Measurements from ENCODE around the gene RCN2.

Gene RCN2

GRCh38 chr15:76945494-76946093, 14.0 kb downstream of the RCN2 start:
- ChIA-PET CTCF (interaction anchor here (1.1 to 1.4 kb wide), 5 partner anchors 28 to 159 kb away, joined by 3 to 5 read pairs (median 3); no protein-coding TSS in a partner anchor), POLR2A (no interaction called here)
- H3K9me3 ChIP-seq (ENCODE audit: control extremely low read depth in 1 of 5, control insufficient read depth in 4 of 5, insufficient read depth in 2 of 5, low read depth in 1 of 5, low read length in 4 of 5): no peaks in the 10 kb centered on the region
- DNase-seq: no peak
- H3K27ac ChIP-seq (ENCODE audit: insufficient read depth in 1 of 2, low read depth in 1 of 2, low read length in 2 of 2, poor library complexity in 1 of 2, severe bottlenecking in 2 of 2): no peak overlapping the region
- peaks cover 0 to 12% (median 3%) of the 10 kb centered on the region in 4 experiments for H3K4me1 ChIP-seq (ENCODE audit: control extremely low read depth in 1 of 4, control insufficient read depth in 4 of 4, insufficient read depth in 4 of 4, low read length in 3 of 4)
- H3K27me3 ChIP-seq (replicated peaks in 2 of 5; ENCODE audit: control insufficient read depth in 4 of 5, insufficient read depth in 5 of 5, low read length in 4 of 5): no peaks in the 10 kb centered on the region
- WGBS (ENCODE audit: insufficient coverage): 100% methylated on average over 1 of the region's 2 CpGs
- H3K4me3 ChIP-seq (ENCODE audit: control insufficient read depth in 1 of 7, extremely low read depth in 1 of 7, insufficient read depth in 4 of 7, low read depth in 2 of 7, low read length in 6 of 7): no peak overlapping the region
- H3K36me3 ChIP-seq (ENCODE audit: control insufficient read depth in 4 of 4, insufficient read depth in 4 of 4, low read length in 3 of 4): peaks cover 7 to 42% (median 27%) of the 10 kb centered on the region in 4 experiments

DNA sequence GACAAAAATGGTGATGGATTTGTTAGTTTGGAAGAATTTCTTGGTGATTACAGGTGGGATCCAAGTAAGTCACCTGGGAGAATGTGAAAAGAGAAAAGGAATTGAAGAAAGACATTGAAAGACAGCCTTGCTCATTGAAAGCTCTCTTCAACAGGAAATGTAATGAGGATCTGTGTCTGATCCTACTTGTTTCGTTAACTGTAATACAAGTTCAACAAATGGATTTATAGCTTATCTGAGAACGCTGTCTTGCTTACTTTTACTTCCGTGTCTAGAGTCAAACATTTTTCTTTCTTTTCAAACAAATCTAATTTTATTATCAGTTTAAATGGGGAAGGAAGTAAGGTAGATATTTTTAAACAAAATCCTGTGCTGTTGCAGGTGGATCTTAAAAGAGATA, 15.9 kb downstream of the RCN2 start:
- H3K4me1 ChIP-seq (ENCODE audit: control extremely low read depth in 1 of 4, control insufficient read depth in 4 of 4, insufficient read depth in 4 of 4, low read length in 3 of 4): peaks cover 0 to 12% (median 3%) of the 10 kb centered on the region in 4 experiments
- ChIA-PET POLR2A (no interaction called here), CTCF (interaction anchor here (1.0 kb wide), 1 partner anchor 42 kb away, joined by 3 read pairs; no protein-coding TSS in a partner anchor)
- 80% methylated on average over 1 of the region's 3 CpGs for WGBS (ENCODE audit: insufficient coverage)
- no peaks in the 10 kb centered on the region for H3K27me3 ChIP-seq (replicated peaks in 2 of 5; ENCODE audit: control insufficient read depth in 4 of 5, insufficient read depth in 5 of 5, low read length in 4 of 5)
- H3K27ac ChIP-seq (ENCODE audit: insufficient read depth in 1 of 2, low read depth in 1 of 2, low read length in 2 of 2, poor library complexity in 1 of 2, severe bottlenecking in 2 of 2): no peak overlapping the region
- H3K9me3 ChIP-seq (ENCODE audit: control extremely low read depth in 1 of 5, control insufficient read depth in 4 of 5, insufficient read depth in 2 of 5, low read depth in 1 of 5, low read length in 4 of 5): no peaks in the 10 kb centered on the region
- DNase-seq: no peak
- H3K36me3 ChIP-seq (ENCODE audit: control insufficient read depth in 4 of 4, insufficient read depth in 4 of 4, low read length in 3 of 4): peaks cover 7 to 49% (median 31%) of the 10 kb centered on the region in 4 experiments
- H3K4me3 ChIP-seq (ENCODE audit: control insufficient read depth in 1 of 7, extremely low read depth in 1 of 7, insufficient read depth in 4 of 7, low read depth in 2 of 7, low read length in 6 of 7): no peak overlapping the region

- WGBS (ENCODE audit: insufficient coverage): no CpG with 5 or more reads among the region's 1 CpG
- Histone ChIP-seq H3K4me3 (ENCODE audit: control insufficient read depth in 1 of 7, extremely low read depth in 1 of 7, insufficient read depth in 4 of 7, low read depth in 2 of 7, low read length in 6 of 7) (no peak overlapping the region), H3K9me3 (ENCODE audit: control extremely low read depth in 1 of 5, control insufficient read depth in 4 of 5, insufficient read depth in 2 of 5, low read depth in 1 of 5, low read length in 4 of 5) (no peaks in the 10 kb centered on the region), H3K27me3 (replicated peaks in 2 of 5; ENCODE audit: control insufficient read depth in 4 of 5, insufficient read depth in 5 of 5, low read length in 4 of 5) (no peaks in the 10 kb centered on the region), H3K36me3 (ENCODE audit: control insufficient read depth in 4 of 4, insufficient read depth in 4 of 4, low read length in 3 of 4) (peaks cover 2 to 34% (median 18%) of the 10 kb centered on the region in 4 experiments), H3K27ac (ENCODE audit: insufficient read depth in 1 of 2, low read depth in 1 of 2, low read length in 2 of 2, poor library complexity in 1 of 2, severe bottlenecking in 2 of 2) (no peak overlapping the region), H3K4me1 (ENCODE audit: control extremely low read depth in 1 of 4, control insufficient read depth in 4 of 4, insufficient read depth in 4 of 4, low read length in 3 of 4) (peaks cover 0 to 12% (median 3%) of the 10 kb centered on the region in 4 experiments)
- no peak for DNase-seq
- CTCF ChIA-PET: interaction anchor here (1.3 to 1.4 kb wide), 2 partner anchors 9 to 10 kb away, joined by 3 read pairs; no protein-coding TSS in a partner anchor
- POLR2A ChIA-PET: no interaction called here
Measured at GRCh38 chr15:76951220-76951619, 19.7 kb downstream of the RCN2 start.

- no peak for DNase-seq
- Histone ChIP-seq H3K36me3 (ENCODE audit: control insufficient read depth in 4 of 4, insufficient read depth in 4 of 4, low read length in 3 of 4) (peaks cover 0 to 18% (median 7%) of the 10 kb centered on the region in 4 experiments), H3K4me1 (ENCODE audit: control extremely low read depth in 1 of 4, control insufficient read depth in 4 of 4, insufficient read depth in 4 of 4, low read length in 3 of 4) (no peaks in the 10 kb centered on the region), H3K27ac (ENCODE audit: insufficient read depth in 1 of 2, low read depth in 1 of 2, low read length in 2 of 2, poor library complexity in 1 of 2, severe bottlenecking in 2 of 2) (no peak overlapping the region), H3K9me3 (ENCODE audit: control extremely low read depth in 1 of 5, control insufficient read depth in 4 of 5, insufficient read depth in 2 of 5, low read depth in 1 of 5, low read length in 4 of 5) (no peaks in the 10 kb centered on the region), H3K4me3 (ENCODE audit: control insufficient read depth in 1 of 7, extremely low read depth in 1 of 7, insufficient read depth in 4 of 7, low read depth in 2 of 7, low read length in 6 of 7) (no peak overlapping the region), H3K27me3 (replicated peaks in 2 of 5; ENCODE audit: control insufficient read depth in 4 of 5, insufficient read depth in 5 of 5, low read length in 4 of 5) (no peaks in the 10 kb centered on the region)
- CTCF ChIA-PET: interaction anchor here (1.6 kb wide), 1 partner anchor 19 kb away, joined by 3 read pairs; no protein-coding TSS in a partner anchor
- WGBS (ENCODE audit: insufficient coverage): no CpG with 5 or more reads among the region's 3 CpGs
- POLR2A ChIA-PET: no interaction called here
Measured at GRCh38 chr15:76953913-76954312, 22.4 kb downstream of the RCN2 start.

DNA sequence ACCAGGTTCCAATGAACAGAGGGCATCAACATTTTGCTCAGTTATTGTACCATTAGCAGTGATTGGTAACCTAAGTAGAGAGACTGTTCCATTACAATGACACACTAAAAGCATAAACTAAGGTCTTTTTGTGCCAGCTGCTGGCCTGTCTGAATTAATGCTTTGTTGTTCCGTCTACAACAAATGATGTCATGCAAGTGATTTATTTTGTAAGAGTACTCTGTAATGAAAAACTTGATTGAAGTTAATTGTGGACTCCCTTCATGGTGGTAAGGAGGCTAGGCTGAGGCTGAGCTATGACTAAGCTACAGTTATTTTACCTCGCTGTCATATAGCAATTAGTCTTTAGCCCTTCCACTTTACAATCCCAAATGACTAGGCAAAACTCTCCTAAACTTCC, 23.2 kb downstream of the RCN2 start:
- no CpG with 5 or more reads among the region's 2 CpGs for WGBS (ENCODE audit: insufficient coverage)
- H3K36me3 ChIP-seq (ENCODE audit: control insufficient read depth in 4 of 4, insufficient read depth in 4 of 4, low read length in 3 of 4): peaks cover 0 to 12% (median 5%) of the 10 kb centered on the region in 4 experiments
- CTCF ChIA-PET: interaction anchor here (1.6 to 1.8 kb wide), 2 partner anchors 13 to 19 kb away, joined by 3 to 7 read pairs; no protein-coding TSS in a partner anchor
- no peak overlapping the region for H3K27ac ChIP-seq (ENCODE audit: insufficient read depth in 1 of 2, low read depth in 1 of 2, low read length in 2 of 2, poor library complexity in 1 of 2, severe bottlenecking in 2 of 2)
- DNase-seq: no peak
- no peak overlapping the region for H3K4me3 ChIP-seq (ENCODE audit: control insufficient read depth in 1 of 7, extremely low read depth in 1 of 7, insufficient read depth in 4 of 7, low read depth in 2 of 7, low read length in 6 of 7)
- no peaks in the 10 kb centered on the region for H3K27me3 ChIP-seq (replicated peaks in 2 of 5; ENCODE audit: control insufficient read depth in 4 of 5, insufficient read depth in 5 of 5, low read length in 4 of 5)
- POLR2A ChIA-PET: no interaction called here
- no peaks in the 10 kb centered on the region for H3K9me3 ChIP-seq (ENCODE audit: control extremely low read depth in 1 of 5, control insufficient read depth in 4 of 5, insufficient read depth in 2 of 5, low read depth in 1 of 5, low read length in 4 of 5)
- H3K4me1 ChIP-seq (ENCODE audit: control extremely low read depth in 1 of 4, control insufficient read depth in 4 of 4, insufficient read depth in 4 of 4, low read length in 3 of 4): no peaks in the 10 kb centered on the region

- Histone ChIP-seq H3K4me1 (ENCODE audit: control extremely low read depth in 1 of 4, control insufficient read depth in 4 of 4, insufficient read depth in 4 of 4, low read length in 3 of 4) (no peaks in the 10 kb centered on the region), H3K27ac (ENCODE audit: insufficient read depth in 1 of 2, low read depth in 1 of 2, low read length in 2 of 2, poor library complexity in 1 of 2, severe bottlenecking in 2 of 2) (no peak overlapping the region), H3K27me3 (replicated peaks in 2 of 5; ENCODE audit: control insufficient read depth in 4 of 5, insufficient read depth in 5 of 5, low read length in 4 of 5) (peaks cover 0 to 3% (median 0%) of the 10 kb centered on the region in 5 experiments), H3K4me3 (ENCODE audit: control insufficient read depth in 1 of 7, extremely low read depth in 1 of 7, insufficient read depth in 4 of 7, low read depth in 2 of 7, low read length in 6 of 7) (no peak overlapping the region), H3K9me3 (ENCODE audit: control extremely low read depth in 1 of 5, control insufficient read depth in 4 of 5, insufficient read depth in 2 of 5, low read depth in 1 of 5, low read length in 4 of 5) (no peaks in the 10 kb centered on the region), H3K36me3 (ENCODE audit: control insufficient read depth in 4 of 4, insufficient read depth in 4 of 4, low read length in 3 of 4) (no peaks in the 10 kb centered on the region)
- no peak for DNase-seq
- CTCF ChIA-PET: interaction anchor here (0.7 to 2.5 kb wide), 3 partner anchors 12 to 70 kb away, joined by 3 to 15 read pairs (median 3); no protein-coding TSS in a partner anchor
- POLR2A ChIA-PET: no interaction called here
- 95% methylated on average over 3 of the region's 6 CpGs for WGBS (ENCODE audit: insufficient coverage)
Measured at GRCh38 chr15:76961268-76962011, 29.9 kb downstream of the RCN2 start.
